ENCODE measurements around the gene TATDN2.
"Not testable (repeated sequence)": the region's sequence is repeated elsewhere in the genome, so short reads cannot be mapped to it uniquely, and the experiment has no call there.

Gene TATDN2

DNA sequence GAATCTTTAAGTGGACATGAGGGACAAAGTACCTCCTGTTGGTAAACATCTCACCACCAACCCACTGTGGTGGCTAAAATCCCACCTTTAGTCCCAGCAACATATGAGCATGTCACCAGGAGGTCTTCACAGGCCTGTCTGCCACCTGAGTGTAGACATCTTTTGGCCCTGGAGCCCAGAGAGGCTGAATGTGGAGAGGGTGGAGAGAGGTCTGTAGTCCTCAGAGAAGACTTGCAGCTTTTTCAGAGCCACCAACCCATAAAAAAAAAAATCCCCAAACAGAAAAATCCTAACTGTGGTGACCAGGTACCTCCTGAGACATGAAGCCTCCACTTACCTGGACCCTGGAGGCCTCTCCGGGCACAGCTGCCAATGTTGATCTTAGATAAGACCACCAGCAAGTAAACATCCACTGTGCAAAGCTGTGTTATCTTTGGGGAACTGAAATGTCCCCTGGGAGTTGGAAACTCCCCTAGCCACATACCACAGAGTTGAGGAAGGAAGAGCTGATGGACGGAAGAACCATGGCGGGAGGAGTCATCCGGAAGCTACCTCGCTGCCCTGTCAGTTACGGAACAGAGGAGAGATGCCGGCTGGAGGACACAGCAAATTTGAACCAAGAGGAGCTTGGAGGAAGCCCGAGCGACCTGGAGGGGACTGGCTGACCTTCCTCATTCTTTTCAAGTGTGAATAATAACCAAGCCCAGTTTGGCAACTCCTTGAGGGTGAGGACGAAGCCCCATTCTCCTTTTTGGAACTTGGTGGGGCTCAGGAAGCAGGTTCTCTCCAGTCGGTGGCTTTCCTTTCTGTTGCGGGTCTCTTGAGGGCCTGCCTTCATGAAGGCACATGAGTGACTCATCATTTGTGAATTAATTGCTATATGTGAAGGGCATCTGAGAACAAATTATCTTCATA is 44.5 kb downstream of the TATDN2 start, which contains the start of gene GHRL:
Gene GHRL, minus strand, starts transcription at position 443 of the 915 bp plus-strand sequence. CDS start 2,767 bp downstream, outside the sequence.
- no peak for DNase-seq

DNA sequence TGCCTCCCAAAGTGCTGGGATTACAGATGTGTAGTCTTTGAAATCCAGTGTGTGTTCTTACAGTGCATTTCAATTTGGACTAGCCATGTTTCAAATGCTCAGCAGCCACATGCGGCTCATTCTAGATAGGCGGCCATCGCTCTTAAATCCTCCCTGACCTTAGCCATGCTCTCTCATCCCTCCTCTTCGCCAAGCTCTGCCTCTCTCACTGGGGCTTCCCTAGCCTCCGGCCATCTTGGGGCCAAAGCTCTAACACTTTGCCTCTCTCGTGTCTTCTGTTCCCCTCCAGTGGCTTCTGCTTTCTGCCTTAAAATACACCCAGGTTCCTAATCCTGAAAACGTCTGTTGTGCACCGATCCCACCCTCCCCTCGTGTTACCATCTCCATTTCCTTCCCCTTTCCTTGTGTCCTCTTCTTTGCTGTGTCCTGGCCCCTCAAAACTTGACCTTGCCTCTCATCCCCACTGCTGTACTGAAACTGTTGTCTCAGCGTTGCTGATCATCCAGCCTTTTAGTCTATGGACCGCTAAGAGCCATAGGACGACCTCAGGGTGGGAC is 45.8 kb downstream of the TATDN2 start:
- no peak for DNase-seq

DNA sequence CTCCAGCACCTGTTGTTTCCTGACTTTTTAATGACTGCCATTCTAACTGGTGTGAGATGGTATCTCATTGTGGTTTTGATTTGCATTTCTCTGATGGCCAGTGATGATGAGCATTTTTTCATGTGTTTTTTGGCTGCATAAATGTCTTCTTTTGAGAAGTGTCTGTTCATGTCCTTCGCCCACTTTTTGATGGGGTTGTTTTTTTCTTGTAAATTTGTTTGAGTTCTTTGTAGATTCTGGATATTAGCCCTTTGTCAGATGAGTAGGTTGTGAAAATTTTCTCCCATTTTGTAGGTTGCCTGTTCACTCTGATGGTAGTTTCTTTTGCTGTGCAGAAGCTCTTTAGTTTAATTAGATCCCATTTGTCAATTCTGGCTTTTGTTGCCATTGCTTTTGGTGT is 49.8 kb downstream of the TATDN2 start:
- not testable (repeated sequence) for DNase-seq

DNA sequence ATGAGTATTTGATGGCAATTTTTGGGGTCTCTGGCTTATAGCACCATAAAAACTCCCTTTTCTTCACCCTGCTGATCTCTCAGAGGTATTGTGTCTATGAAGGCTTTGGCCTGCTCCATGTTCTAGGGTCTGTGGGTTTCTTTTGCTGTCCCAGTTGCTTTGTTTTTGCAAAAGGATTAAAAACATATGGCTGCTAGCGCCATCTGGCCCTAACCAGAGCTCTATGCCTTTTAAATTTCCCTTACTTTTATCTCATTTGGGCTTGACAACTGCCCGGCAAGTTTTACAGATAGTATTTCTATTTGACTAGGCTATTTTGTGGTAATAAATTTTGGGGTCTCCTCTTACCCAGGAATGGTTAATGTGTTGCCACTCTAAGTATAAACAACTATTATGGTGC is 50.9 kb downstream of the TATDN2 start:
- DNase-seq = no peak

DNA sequence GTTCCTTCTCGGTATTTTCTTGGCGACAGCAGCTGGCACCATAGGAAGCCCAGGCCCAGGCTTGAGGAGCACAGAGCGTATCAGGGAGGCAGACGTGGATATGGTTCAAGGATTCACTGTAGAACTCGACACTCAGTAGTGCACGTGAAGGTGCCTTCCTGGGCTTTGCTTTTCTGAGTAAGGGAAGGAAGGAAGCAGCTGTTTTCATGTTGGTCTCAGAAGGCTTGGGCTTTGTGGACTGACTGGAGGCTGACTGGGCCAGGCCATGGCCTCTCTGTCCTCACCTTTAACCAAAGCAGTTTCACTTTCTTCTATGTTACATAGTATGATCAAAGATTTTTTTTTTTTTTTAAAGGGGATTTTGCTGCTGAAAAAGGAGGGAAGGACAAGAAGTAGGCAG is 51.4 kb downstream of the TATDN2 start:
- DNase-seq = no peak

DNA sequence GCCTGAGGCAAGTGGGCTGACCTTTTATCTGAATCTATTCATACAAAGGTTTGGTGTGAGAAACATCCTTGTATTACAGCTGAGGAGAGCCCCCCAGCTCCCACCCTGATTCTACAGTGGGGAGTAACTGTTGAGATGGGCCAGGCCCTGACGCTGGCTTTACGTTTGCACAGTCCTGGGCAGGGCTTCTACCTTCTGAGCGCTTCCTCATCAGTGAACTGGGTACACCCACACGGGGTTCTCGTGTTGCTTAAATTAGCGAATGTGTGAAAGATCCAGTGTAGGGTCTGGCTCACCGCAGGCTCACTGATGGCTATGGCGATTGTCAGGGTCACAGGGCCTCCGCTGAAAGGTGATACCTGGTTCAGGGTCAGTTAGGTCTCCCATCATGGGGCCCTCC is 51.8 kb downstream of the TATDN2 start:
- no peak for DNase-seq

DNA sequence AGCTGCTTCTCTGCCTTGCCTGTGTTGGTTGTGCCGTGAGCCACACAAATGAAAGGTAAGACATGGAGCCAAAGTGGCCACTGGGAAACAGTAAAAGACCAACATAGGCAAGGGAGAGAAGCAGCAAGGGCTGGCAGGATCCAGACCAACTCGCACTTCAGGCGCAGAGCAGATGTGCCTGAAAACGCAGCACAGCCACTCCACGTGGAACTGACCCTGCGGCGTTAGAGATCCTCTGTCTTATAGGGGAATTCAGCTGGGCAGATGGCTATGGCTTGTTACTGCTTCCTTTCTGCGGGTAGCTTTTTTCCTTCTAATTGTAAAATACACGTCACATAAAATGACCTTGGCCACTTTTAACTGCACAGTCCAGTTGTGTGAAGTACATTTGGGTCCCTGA is 54.8 kb downstream of the TATDN2 start:
- DNase-seq = no peak

DNA sequence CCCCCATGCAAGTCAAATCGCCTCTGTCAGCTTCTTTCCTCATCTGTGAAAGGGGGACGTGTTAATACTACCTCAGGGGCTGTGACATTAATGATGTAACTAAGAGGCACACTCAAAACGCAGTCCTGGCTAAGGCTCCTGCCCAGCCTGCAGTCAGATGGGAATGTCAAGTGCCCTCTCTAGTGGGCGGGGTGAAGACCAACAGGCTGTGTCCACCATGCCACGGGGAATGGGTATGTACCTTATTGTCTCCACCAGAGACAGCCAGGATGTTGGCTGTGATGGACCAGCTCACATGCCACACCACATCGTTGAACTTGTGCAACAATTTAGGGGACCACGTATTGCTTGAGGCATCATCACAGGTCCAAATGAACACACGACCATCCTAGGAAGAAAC is 55.5 kb downstream of the TATDN2 start:
- no peak for DNase-seq

DNA sequence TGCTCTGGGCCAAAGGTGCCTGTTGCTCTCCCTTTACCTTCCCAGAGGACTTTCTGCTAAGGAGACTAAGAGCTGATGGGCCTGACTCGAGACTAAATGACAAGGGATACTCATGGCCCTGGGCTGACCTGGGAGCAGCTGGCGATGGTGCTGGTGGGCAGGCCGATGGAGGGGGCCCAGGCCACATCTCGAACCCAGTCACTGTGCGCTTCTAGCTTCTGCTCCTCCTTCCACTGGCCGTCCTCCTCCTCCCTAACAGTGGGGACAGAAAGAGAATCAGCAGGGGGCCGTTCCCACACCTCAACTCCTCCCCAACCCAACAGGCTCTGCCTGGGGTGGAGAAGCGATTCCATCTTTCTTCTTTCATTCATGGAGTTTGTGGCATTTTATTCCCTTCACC is 56.6 kb downstream of the TATDN2 start:
- DNase-seq = no peak

DNA sequence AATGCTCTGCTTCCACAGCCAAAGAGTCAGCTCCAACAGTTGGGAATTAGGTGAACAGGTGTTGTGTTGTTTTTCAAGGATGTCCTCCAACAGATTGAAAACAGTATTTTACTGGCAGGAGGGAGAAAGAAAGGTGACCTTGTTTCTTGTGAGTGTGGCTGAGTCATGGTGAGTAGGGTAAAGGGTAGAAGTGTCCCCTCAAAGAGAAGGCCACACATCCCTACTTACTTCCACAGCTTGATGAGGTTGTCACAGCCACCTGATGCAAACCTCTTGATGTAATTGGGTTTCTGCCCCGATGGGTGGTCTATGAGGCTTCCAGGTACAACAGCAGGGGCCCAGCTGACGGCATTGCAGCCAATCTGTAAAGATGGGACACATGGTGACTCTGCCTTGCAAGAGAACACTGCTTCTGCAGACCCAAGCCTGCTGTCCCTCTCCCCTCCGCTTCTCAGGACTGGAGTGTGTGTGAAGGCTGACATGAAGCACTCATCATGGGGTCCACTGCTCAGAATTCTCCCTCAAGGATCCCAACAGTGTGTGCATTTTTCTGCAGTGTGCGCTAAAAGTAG is 57.2 kb downstream of the TATDN2 start:
- no peak for DNase-seq

DNA sequence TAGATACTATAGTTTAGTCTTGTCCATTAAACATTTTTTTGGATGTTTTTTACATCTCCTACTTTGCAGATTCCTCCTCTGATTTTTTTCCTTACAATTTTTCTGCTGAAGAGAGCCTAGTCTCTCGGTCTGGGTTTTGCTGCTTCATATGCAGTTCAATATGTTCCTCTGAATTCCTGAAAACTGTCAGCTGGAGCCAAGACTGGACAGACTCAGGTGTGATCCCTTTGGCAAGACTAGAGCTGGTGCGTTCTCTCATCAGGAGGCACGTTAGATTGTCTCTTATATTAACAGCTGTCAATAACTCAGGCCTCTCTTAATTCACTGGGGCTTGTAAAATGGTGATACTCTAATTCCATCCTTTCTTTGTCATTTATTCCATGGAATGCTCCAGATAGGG is 57.9 kb downstream of the TATDN2 start:
- DNase-seq = no peak

DNA sequence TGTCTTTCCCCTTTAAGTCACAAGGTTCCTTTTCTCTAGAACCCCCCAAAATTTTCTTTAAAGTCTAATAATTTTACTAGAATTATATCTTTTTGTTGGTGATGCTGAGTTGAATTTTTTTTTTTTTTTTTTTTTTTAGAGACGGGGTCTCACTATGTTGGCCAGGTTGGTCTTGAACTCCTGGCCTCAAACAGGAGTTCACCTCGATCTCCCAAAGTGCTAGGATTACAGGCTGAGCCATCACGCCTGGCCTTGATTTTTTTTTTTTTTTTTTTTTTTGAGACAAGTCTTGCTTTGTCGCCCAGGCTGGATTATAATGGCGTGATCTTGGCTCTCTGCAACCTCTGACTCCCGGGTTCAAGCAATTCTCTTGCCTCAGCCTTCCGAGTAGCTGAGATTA is 60.4 kb downstream of the TATDN2 start:
- no peak for DNase-seq

DNA sequence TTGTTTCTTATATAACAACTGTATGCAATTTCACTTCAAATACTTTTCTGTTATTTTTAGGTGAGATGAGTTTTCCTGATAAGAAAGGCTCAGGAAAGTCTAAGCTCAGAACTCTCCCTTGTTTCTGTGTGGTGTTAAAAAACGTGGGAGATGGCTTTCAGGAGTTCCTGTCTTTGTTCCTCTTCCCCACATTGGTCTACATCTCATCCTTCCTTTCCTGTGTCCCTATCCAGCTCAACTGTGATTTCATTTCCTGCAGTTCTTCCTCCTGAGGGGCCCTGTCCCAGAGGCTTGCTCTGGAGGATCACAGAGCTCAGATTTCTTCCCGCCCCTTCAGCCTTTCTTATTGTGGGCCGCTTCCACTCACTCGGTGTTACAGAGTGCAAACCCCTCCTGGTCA is 61.5 kb downstream of the TATDN2 start:
- DNase-seq = no peak

DNA sequence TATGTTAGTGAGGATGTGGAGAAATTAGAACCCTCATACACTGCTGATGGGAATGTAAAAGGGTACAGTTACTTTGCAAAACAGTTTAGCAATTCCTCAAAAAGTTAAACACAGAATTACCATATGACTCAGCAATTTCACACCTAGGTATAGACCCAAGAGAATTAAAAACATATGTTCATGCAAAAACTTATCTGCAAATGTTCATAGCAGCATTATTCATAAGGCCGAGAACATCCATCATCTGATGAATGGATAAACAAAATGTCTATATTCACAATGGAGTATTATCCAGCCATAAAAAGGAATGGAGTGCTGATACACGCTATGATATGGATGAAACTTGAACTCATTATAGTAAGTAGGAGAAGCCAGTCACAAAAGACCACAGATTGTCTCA is 62.3 kb downstream of the TATDN2 start:
- DNase-seq = no peak

DNA sequence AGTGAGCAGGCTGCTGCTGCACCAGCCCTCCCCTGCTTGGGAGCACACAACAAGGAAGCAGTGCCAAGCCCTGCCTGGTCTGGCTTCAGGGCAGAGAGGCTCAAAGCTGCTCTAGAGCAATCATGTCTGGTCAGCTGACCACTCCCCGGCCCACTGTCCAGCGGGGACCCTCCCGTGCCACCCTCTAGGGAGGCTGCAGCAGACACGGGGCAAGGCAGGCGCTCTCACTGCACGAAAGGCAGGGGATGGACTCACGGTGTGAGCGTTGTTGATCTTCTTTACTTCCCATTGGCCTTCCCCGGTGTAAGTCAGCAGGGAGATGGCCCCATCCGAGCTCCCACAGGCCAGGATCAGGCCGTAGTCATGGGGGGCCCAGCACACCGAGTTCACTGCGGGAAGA is 63.5 kb downstream of the TATDN2 start:
- DNase-seq = no peak

DNA sequence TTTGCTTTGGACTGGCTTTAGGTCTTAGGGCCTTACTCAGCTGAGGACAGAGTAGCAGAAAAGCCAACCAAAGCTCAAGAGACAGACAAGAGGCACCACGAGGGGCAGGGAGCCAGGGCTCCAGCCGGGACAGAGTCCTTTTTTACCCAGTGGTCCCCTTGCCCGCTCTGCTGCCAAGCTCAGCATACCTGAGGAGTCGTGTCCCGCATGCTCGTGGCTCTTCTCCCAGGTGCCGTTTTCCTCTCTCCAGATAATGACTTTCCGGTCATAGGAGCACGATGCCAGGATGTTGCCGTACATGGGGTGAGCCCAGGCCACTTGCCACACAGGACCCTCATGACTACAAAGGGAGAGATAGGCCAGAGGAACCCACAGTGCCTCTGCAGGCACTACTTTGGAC is 64.1 kb downstream of the TATDN2 start:
- DNase-seq = no peak

DNA sequence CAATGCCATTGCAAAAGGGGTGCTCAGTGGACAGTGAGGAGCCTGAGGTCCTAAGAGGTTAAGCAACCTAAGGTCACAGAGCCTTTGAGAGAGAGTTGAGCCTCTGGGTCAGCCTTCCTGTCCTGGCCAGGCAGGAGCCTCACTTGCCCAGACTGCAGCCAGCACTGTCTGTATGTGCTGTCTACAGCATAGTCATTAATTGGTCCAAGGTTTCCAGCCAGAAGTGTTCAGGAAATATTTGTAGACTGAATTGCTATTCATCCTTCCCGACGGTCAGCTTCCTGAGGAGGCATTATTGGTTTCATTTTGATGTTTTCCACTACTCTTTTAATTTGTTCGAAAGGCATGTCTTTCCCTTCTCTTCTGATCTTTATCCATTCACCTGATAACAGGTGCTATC is 64.6 kb downstream of the TATDN2 start:
- DNase-seq = no peak

DNA sequence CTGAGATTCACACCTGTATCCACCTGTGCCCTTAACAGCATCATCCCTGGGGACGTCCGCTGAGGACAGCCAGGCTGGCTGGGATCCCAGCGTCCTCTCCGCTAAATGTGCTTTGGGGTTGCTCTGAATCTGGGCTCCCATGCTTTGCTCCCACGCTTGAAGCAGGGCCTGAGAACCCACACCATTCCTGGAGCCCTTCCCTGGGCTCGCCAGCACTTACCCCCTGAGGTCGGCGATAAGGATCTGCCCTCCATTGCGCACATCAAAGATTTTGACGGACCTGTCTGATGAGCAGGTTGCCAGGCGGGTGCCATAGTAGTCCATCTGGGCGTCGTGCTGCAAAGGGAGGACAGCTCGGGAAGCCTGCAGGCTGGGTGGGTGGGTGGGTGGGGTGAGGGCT is 66.8 kb downstream of the TATDN2 start:
- no peak for DNase-seq

DNA sequence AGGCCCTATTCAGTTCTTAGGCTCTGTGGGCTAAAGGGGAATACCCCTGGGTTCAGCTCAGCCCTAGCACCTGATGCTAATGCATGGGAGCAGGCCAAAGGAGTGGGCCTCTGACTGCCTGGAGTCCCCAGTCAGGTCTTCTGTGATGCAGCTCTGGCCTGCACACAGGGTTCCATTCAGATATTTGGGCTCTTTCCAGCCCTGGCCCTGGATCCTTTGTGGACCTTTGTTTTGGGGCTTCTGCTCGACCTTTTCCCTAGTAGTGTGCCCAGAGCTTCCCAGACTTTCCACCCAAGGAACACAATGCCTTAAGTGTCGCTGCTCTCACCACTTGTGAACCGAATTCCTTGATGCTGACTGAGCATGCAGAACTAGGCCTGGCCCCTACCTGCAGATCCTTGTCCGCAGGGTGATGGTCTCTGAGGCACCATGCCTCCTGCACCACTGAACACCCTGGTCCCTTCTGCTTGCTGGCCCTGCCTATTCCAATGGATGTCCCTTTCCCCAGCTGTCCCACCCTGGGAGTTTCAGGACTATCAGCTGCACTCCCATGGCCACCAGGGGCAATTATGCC is 67.6 kb downstream of the TATDN2 start:
- no peak for DNase-seq

DNA sequence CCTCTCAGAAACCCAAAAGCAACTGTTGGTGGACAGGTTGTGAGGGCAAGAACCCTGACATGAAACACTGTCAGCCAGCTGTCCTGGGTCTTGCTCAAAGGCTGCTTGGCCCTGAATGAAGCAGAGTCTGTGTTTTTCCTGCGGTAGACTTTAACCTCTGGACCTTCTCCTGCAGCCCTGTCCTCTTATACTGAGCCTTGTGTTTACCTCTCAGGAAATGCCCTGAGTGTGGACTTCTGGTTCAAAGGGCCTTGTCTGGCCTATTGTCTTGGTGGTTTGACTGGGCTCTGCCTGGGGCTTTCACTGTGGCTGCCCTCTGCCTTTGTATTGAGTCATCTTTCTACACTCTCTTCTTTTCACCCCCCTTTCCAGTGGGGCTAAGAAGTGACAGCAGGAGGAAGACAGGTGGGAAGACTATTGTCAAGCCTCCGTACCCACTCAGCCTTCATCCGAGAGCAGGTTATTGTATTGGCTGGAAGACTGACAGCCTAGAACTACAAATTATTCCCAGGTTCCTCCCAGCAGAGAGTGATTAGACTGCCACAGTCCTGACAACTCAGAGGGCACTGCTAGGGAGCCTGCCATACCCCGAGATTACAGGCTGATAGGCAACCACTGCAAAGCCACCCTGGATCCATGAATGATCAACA is 69.2 kb downstream of the TATDN2 start:
- no peak for DNase-seq

DNA sequence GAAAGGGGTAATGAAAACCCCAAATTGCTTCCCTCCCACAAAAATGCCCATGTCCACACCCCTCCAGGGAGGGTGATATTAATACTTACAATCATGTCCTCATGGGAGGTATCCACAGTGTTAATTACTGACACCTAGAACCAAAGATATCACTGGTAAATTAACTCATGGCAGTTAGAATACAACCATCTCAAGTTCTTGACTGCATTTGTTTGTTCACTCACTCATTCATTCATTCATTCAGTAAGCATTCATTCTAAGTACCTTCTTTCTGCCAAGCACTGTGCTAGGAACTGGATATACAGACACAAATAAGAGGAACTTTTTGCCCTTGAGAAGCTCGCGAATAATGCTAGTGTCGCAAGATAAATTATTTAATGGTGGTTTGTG is 69.7 kb downstream of the TATDN2 start:
- DNase-seq = no peak

DNA sequence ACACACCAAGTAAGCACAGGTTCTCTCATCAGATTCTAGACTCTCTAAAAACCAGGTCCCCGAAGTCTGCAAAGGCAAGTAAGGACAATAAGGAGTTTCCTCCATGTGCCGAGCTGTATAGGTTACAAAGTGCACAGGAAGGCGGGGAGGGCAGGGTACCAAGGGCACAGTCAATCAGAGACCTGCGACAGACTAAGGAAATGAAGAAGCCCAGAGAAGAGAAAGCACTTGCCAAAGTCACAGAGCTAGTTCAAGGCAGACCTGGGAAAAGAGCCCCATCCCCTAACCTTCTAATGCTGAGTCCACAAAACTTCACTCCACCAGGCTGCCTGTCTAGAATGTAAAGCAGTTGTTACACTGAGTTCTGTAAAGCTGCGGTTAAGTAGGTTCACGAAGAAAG is 71.0 kb downstream of the TATDN2 start:
- DNase-seq = no peak

DNA sequence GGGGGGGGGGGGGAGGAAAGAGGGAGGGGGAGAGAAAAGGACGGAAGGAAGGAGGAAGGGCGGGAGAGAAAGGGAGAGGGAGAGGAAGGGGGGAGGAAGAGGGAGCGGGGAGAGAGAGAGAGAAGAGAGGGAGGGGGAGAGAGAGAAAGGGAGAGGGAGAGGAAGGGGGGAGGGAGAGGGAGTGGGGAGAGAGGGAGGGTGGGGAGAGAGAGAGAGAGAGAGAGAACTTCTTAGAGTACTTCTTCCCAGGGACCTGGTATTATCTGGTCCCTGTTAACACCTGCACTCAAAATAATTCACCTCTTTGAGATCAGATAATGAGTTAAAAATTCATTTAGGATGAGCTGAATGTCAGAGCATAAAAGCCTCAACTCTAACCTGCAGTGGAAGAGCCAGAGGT is 71.5 kb downstream of the TATDN2 start:
- DNase-seq = no peak

DNA sequence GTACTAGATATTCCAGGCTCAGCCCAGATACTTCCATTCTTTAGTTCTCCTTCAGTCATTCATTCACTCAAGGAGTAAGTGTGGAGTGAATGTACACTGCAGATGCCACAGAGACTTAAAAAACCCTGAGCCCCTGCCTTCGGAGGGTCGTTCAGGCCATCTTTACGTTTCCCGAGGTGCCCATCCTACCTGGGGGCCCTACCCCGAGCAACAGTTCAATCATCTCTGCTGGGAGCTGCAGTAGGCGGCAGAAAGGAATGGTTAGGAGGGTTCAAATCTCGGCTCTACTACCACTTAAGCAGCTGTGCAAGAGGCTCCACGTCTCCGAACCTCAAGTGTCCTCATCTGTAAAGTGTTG is 72.0 kb downstream of the TATDN2 start:
- no peak for DNase-seq

Data from NCI-H345 (cell line).